GM21423 (cell line): ENCODE results near the gene SEC24C.
"Not testable (repeated sequence)": the region's sequence is repeated elsewhere in the genome, so short reads cannot be mapped to it uniquely, and the experiment has no call there.

Experiments used
- ATAC-seq: cut with Tn5 transposase; IDR thresholded peaks from one replicate; pipeline ENCODE4 v1.9.1; 2021; ENCODE audit warnings: mild to moderate bottlenecking, moderate library complexity; ENCODE audit not compliant: unreplicated experiment

Gene SEC24C

DNA sequence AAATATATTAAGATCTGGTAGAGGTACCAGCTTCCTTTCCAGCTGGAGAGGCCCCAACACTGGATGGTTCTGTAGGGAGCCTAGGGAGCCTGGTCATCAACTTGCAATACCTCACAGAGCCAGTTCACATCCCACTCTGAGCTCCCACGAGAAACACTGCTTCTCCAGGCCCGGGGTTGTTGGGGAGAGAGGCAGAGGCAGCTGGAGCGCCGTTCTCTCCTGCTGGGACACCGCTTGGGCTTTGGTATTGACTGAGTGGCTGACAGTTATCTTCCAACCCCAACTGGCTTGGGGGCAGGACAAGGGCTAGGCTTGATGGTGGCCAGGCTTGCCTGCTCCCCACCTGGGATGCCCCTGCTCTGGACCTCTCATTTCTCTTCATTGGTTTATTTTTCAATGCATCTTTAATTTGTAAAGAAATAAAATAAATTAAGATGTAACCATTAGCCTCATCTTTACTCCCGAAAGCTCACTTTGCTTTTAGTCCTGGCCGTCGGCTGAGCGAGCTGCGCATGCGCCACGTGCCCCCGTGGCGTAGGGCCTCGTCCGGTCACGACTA, 27.6 kb downstream of the SEC24C start:
- ATAC-seq = peak; percentile 4

GRCh38 chr10:73772281-73773151, 28.3 kb downstream of the SEC24C start:
- peak; percentile 65 for ATAC-seq

DNA sequence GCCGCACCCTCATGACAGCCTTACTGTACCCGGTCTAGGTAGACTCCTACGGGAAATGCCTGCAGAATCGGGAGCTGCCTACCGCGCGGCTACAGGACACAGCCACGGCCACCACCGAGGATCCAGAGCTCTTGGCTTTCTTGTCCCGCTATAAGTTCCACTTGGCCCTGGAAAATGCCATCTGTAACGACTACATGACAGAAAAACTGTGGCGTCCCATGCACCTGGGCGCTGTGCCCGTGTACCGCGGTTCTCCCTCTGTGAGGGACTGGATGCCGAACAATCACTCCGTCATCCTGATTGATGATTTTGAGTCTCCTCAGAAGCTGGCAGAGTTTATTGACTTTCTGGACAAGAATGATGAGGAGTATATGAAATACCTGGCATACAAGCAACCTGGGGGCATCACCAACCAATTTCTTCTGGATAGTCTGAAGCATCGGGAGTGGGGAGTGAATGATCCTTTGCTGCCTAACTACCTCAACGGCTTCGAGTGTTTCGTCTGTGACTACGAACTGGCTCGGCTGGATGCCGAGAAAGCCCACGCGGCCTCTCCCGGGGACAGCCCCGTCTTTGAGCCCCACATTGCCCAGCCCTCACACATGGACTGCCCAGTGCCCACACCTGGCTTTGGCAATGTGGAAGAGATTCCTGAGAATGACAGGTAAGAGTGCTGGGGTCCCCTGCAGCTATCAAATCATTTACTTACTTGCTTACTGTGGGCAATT, 29.1 kb downstream of the SEC24C start:
- no peak for ATAC-seq

DNA sequence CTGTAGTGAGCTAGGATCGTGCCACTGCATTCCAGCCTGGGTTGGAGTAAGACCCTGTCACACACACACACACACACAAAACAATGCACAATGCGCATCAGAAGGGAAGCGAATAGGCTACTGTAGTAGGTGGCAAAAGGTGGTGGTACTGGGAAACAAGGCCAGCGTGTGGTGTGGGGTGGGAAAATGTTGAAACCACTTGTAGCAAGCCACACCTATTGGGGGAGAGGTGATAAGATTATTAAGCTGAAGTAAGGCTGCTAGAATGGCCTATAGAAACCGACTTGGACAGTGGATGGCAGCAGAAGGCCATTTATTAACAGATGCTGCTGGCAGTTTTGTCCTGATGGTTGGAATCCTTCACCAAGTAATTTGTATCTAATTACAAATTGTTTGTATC, 30.5 kb downstream of the SEC24C start:
- no peak for ATAC-seq

- no peak for ATAC-seq
Measured at GRCh38 chr10:73779018-73779417, 34.8 kb downstream of the SEC24C start.

GRCh38 chr10:73779539-73780197, 35.5 kb downstream of the SEC24C start:
- no peak for ATAC-seq

- no peak for ATAC-seq
Measured at GRCh38 chr10:73780301-73780700, 36.1 kb downstream of the SEC24C start.

GRCh38 chr10:73780966-73781365, 36.8 kb downstream of the SEC24C start:
- no peak for ATAC-seq

DNA sequence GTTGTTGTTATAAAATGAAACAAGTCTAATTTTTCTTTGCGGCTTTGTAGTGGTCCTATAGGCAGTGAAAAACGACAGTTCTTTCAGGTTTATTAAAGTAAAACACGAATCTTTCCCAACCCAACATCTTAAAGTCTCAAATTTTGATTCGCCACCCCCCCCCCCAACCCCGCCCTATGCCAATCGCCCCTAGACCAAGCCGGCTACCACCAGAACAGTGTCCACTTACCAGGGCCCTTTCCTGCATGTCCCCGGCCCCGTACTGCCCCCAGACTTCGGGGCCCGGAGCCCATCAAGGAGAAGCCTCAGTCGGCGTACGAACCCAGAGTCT, 37.3 kb downstream of the SEC24C start:
- no peak for ATAC-seq

DNA sequence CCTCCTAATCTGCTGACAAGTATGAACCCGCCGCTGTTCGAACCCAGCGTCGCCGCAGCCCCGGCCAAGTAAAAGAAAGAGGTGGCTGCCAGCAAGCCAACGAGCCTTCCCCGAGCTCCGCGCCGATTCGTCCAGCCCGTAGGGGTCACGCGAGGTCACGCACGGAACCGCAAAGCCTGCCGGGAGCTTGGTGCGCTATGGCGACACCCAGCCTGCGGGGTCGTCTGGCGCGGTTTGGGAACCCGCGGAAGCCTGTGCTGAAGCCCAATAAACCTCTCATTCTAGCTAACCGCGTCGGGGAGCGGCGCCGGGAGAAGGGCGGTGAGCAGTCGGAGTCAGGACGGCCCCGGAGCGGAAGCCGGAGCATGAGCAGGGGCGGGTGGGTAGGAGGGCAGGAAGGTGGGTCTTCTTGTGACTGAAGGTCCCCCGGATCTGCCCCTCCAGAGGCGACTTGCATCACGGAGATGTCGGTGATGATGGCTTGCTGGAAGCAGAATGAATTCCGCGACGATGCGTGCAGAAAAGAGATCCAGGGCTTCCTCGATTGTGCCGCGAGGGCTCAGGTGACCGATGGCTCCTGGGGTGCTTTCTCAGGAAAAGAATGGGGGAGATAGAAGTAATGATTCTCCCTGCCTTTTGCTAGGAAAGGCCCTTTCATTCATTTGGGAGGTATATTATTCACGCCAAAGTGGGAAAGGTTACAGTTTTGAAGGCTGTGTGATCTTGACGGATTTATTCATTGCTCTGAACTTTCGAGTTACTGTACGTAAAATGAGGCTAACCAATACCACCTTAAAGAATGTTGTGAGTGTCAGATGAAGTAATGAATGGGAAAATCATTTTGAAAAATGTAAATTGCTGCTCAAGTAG, 37.9 kb downstream of the SEC24C start, which contains the start of gene CHCHD1:
CHCHD1 (plus strand) TSS at position 170 of the 870 bp plus-strand sequence; CDS start at position 198, 28 bp downstream.
- peak; percentile 51 for ATAC-seq

GRCh38 chr10:73782749-73783085, 38.5 kb downstream of the SEC24C start:
- ATAC-seq = no peak

- peak; percentile 80 for ATAC-seq
Measured at GRCh38 chr10:73785211-73785720, 41.1 kb downstream of the SEC24C start, which contains the start of gene ZSWIM8. Gene ZSWIM8, plus strand, starts transcription at chr10:73785606. Its CDS starts 273 bp downstream, at chr10:73785879.

- peak; percentile 16 for ATAC-seq
Measured at GRCh38 chr10:73785721-73786511, 41.7 kb downstream of the SEC24C start.

GRCh38 chr10:73786512-73786885, 42.3 kb downstream of the SEC24C start:
- ATAC-seq = no peak

GRCh38 chr10:73787031-73787800, 43.0 kb downstream of the SEC24C start:
- ATAC-seq = not testable (repeated sequence)

DNA sequence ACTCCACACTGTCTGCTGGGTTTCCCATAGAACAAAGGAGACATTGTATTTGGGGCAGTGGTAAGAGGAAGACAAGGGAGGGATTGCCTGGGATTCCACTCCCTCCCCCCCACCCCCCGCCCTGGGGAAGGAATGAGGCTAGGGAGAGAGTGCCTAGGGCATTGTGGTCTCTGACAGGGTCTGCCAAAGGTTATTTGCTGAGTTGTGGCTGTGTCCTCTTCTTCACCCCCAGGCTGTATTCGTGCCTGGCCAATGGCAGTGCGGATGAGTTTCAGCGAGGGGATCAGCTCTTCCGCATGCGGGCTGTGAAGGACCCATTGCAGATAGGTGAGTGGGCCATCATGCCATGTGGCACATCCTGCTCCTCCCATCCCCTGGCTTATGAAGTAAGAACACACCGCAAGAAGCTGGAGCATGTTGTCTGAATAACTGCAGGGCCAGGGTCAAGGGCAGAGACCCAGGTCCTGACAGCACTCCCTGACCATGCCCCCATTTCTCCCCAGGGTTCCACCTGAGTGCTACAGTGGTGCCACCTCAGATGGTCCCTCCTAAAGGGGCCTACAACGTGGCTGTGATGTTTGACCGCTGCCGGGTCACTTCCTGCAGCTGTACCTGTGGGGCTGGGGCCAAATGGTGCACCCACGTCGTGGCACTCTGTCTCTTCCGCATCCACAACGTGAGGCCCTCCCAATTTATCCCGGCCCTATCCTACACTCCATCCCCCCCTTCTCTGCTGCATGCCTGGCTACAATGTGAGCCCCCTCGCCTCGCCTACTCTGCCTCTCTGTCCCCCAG, 44.9 kb downstream of the SEC24C start:
- no peak for ATAC-seq

- no peak for ATAC-seq
Measured at GRCh38 chr10:73789659-73790055, 45.5 kb downstream of the SEC24C start.
